HG03378 (cell line): ENCODE results near the gene DPEP3.
"Not testable (repeated sequence)": the region's sequence is repeated elsewhere in the genome, so short reads cannot be mapped to it uniquely, and the experiment has no call there.

Experiments
- ATAC-seq: cut with Tn5 transposase; IDR thresholded peaks from one replicate; pipeline ENCODE4 v1.9.1; 2021; ENCODE audit warnings: mild to moderate bottlenecking, moderate library complexity; ENCODE audit not compliant: unreplicated experiment

The DPEP3 gene

DNA sequence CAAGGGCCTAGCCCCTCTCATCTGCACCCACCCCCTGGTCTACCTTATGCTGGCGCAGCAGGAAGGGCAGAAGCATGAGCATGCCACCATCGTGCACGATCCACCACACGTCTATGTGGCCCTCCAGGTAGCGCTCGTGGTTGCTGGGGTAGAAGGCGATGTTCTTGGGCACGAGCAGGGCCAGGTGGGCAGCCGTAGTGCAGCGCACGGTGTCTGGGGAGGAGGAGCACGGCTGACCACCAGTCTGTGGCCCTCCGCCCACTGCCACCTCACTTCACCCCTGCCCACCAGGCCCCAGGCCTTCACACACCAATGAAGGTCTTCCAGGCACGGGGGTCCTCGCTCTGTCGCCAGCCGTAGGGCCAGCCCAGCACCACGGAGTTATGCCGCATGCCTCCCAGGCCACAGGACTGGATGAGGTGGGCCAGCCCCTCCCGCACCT lies 34.1 kb downstream of the DPEP3 start:
- ATAC-seq = no peak

DNA sequence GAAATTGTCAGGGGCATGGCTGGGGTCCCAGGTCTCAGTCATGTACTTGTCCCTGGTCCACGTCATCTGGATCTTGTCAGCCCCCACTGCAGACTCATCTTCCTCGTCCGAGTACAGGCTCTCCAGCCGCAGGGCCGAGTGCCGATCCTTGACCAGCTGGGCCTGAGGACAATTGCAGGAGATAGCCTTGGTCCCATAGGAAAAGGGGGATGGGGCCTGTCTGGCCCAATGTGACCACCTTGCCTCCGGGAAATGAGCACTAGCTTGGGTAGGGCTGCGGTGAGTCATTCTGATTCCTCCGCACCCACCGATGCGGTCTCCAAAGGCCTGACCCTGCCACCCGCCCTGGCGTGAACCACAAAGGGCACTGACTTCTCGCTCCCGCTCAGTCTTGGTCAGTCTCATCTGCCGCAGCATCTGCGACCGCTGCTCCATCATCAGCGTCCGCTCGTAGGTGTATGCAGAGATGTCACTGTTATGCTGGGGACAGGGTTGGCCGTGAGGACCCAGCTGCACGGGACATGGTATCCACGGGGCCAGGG lies 34.8 kb downstream of the DPEP3 start:
- ATAC-seq = no peak

DNA sequence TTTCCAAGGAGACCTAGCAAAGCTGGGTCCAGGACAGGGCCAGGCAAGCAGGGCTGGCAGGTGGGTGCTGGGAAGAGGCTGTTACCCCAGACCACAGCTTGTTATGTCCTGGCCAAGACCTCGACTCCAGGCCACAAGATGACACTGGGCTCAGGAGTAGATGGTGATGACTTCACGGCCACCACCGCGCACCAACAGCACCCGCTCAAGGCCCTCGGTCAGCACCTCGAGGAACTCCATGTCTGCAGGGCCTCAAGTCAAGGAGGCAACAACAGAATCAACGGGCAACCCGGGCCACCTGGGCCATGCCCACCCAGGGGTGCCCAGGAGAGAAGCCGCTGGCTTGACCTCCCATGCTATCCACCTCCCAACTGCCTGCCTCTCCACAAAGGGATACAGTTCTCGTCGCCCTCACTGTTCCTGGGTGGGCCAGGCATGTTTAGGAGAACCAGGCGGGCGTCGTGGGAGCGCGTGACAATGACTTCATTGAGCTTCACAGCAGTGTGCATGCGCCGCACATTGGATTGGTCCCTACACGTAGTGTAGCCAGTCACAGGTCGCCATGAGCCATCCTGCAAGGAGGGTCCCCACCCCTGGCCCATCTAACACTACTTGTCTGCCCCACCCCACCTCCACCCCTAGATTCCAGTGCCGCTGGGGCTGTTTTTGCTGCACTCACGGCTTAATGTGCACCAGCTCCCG lies 35.5 kb downstream of the DPEP3 start:
- ATAC-seq = no peak

GRCh38 chr16:67943619-67944504 lies 36.4 kb downstream of the DPEP3 start, which contains the start of gene LCAT:
LCAT (minus strand) TSS chr16:67944120; CDS start chr16:67944101, 19 bp downstream.
- ATAC-seq = no peak

DNA sequence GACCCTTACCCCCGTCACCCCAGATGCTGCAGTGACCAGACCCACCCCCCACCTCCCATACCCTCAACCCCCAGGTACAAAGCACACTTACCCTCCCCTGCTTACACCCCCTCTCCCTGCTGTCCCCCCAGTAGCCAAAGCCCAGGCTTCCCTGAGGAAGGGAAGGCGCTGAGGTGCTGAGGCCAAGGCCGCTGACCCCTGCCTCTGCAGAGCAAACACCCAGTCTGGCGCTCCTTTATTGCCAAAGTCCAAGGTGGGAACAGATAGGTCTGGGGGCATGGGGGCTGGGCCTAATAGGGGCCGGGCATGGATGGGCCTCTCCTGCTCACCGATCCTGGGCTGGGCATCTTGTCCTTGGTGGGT lies 37.1 kb downstream of the DPEP3 start:
- no peak for ATAC-seq

DNA sequence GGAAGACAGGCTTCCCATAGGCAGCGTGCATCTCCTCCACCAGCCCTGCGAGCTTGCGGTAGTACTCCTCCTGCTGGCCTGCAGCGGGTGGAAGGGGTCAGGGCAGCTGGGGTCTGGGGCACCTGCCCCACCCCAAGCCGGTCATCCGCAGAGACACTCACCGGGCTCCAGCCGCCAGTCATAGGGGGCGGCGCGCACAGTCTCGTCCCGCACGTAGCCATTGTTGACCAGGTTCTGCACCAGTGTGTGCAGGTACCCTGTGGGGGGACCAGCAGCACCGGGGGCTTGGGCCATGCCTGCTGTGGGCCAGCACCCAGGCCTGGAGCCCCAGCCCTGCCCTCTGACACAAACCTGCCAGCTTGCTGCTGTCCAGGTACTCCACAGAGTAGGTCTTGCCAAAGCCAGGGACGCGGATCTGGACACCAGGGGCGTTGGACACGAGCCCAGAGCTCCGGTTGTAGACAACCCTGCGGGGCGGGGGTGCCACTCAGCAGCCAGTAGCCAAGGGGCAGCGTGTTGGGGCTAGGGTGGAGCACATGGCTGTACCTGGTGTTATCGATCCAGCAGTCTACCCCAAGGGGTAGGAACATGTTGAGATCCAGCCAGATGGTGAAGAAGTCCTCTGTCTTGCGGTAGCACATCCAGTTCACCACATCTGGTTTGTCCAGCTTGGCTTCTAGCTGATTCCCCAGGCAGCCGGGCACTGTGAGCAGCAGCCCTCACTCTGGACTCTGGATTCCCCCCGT lies 37.6 kb downstream of the DPEP3 start:
- ATAC-seq = no peak

- no peak for ATAC-seq
Observed at GRCh38 chr16:67942200-67942509, 38.1 kb downstream of the DPEP3 start.

GRCh38 chr16:67941469-67942199 lies 38.7 kb downstream of the DPEP3 start:
- no peak for ATAC-seq

DNA sequence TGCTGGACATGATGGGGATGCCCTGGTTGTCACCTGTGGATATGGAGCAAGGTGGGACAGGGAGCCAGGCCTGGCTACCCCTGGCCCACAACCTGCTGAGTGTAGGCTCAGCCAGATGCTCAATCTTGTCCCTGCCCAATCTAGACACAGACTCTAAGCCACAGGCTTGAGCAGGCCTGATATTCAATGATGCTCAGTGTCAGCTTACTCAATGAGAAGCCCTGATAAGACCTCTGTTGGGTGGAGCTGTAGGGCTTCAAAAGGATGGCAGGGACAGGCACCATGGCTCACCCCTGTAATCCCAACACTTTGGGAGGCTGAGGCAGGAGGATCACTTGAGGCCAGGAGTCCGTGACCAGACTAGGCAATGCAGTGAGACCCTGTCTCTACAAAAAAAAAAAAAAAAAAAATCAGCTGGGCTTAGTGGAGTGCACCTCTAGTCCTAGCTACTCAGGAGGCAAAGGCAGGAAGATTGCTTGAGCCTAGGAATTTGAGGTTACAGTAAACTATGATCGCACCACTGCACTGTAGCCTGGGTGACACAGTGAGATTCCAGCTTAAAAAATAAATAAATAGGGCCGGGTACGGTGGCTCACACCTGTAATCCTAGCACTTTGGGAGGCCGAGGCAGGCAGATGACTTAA lies 39.7 kb downstream of the DPEP3 start:
- no peak for ATAC-seq

DNA sequence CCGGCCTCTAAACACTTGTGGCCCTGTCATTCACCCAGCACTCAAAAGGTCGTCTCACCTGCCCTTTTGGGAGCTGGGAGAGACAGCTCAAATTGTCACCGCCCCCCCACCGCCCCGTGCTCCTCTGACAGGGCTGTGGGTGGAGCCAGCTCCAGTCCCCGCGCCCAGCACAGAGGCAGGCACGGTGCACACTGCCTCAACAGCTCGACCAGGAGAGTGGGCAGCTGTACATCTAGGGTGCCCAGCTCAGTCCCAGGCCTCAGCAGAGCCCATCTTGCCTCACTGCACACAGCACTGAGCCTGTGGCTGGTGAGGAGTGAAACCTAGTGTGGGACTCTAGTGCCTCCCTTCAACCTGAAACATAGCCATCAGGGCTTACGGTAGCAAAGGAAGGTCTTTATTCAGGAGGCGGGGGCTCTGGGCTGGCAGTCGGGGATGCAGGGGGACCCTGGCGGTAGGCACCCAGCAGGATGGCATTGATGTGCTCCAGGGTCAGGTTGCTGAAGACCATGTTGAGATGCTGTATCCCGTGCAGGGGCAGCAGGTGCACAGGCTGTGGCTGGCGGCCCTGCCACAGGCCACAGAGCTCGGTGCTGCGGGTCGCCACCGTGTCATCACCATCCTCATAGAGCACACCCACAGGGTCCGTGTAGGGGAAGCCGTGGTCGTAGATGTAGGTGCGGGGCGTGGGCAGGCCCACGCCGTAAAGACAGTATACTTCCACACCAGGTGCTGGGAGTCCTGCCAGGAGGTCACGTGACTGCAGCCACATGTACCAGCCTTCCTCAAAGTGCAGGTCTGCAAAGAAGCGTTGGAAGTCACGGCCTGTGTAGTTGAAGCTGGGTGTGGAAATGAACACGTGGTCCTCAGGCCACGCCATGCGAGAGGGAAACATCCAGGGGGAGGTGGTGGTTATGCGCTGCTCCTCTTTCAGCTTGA lies 40.5 kb downstream of the DPEP3 start:
- no peak for ATAC-seq

DNA sequence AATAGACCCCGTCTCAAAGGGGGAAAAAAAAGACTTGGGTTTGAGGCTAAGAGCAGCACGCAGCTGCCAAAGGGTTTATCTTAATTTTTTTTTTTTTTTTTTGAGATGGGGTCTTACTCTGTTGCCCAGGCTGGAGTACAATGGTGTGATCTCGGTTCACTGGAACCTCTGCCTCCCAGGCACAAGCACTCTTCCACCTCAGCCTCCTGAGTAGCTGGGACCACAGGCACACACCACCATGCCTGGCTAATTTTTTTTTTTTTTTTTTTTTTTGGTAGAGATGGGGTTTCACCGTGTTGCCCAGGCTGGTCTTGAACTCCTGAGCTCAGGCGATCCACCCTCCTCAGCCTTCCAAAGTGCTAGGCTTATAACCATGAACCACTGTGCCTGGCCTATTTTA lies 42.6 kb downstream of the DPEP3 start:
- not testable (repeated sequence) for ATAC-seq

GRCh38 chr16:67936880-67937605 lies 43.3 kb downstream of the DPEP3 start:
- peak; percentile 67 for ATAC-seq

DNA sequence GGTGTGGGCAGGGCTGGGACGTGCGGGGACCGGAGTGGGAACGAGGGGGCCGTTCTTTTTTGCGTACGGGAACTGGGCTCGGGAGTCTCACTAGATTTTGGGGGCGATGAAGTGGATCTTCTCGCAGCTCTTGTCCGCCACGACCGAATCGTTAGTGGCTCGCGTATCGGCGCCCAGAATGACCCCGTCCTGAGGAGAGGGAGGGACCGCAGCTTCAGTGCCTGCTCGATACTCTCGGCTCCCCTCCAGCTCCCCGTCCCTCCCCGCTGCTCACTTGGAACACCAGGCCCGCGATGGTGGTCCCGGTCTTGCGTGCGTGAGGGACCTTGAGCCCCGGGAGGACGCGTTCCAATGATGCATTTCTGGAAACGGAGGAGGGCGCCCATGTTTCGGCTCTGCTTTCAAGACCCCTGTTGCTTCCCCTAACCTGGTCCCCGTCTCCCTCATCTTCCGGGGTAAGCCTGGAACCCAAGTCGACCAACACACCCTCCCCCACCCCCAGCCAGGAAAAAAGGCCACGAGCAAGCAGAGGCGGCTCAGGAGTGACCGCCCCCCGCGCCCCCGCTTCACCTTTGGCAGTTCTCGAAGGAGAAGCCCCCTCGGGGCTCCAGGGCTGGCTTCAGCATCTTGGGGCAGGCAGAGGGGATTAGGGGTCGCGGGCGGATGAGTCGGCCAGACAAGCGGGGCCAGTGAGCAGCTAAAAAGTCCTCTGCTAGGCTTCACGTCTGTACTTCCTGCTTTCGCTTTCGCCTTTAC lies 44.0 kb downstream of the DPEP3 start, which contains the start of gene PSMB10:
TSS of gene PSMB10 (minus strand) at position 727 of the 756 bp plus-strand sequence. CDS start at position 626, 101 bp downstream.
- no peak for ATAC-seq

DNA sequence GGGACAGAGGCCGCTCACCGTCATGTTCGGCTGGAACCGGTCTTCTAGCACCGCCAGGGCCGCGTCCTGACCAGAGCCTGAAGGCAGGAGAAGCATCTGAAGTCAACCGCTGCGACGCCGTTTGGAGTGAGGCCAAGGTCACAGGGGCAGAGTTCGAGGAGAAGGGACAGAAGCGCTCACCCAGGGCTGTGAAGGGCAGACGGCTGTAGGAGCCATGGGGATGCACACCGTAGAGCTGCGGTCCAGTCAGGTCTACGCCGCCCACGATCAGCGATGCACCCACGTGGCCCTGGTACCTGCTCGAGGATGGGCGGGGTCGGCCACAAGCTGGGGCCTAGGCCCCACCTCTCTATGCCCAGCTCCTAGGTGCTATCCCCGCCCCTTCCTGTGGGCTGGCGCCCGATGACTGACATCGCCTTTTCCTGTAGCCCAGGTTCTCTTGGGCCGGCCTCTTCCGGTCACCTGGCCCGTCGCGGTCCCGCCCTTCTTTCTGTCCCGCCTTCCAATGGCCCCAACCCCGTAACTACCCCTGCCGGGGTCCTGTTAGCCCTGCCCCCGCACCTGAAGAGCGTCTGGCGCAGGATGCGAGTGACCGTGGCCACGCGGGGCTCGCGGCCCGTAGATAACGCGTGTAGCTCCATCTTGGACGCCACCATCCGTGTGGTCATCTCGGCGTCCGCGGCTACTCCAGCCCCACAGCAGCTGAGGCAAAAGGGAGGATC lies 44.7 kb downstream of the DPEP3 start:
- peak; percentile 85 for ATAC-seq

- no peak for ATAC-seq
Observed at GRCh38 chr16:67935101-67935401, 45.2 kb downstream of the DPEP3 start.

GRCh38 chr16:67934306-67935100 lies 45.8 kb downstream of the DPEP3 start:
- ATAC-seq = no peak
